Ascending aorta (tissue), 2 donors: Measurements from ENCODE around the gene FOXN3. TPM values are rescaled to one million over a fixed set of nuclear protein-coding genes. Genes with fewer than 3 reads are reported as not detected.

ENCODE experiments used
- DNase-seq, 2 donors: peaks; one replicate each; pipeline ENCODE4 v3.0.0-alpha.2; 2019; ENCODE audit warnings: low spot score in 2 of 2
- H3K27ac ChIP-seq, 2 donors: fragments of 200-600 bp; sonication (generic); one replicate each; pipeline ENCODE4 v1.5.1; 2016 to 2017; ENCODE audit warnings: mild to moderate bottlenecking in 1 of 2
- H3K27me3 ChIP-seq: fragments of 200-600 bp; sonication (generic); one replicate; pipeline ENCODE4 v1.5.1; 2017
- H3K36me3 ChIP-seq, 2 donors: fragments of 200-600 bp; sonication (generic); one replicate each; pipeline ENCODE4 v1.5.1; 2016
- H3K4me1 ChIP-seq, 2 donors: fragments of 200-600 bp; sonication (generic); one replicate each; pipeline ENCODE4 v1.5.1; 2016 to 2017; ENCODE audit warnings: mild to moderate bottlenecking in 1 of 2
- H3K4me3 ChIP-seq, 2 donors: fragments of 200-600 bp; sonication (generic); one replicate each; pipeline ENCODE4 v1.5.1; 2016 to 2017; ENCODE audit warnings: mild to moderate bottlenecking in 1 of 2
- H3K9me3 ChIP-seq, 2 donors: fragments of 200-600 bp; sonication (generic); one replicate each; pipeline ENCODE4 v1.5.1; 2016
- intact Hi-C: fragments of 100-400 bp; cut with DNase I; formaldehyde crosslinking; loops from one replicate; pipeline ENCODE4 v1.15.1; 2023
- total RNA-seq: library from RNA; depleted of rRNA; stranded (reverse); fragments of >200 nt; gene quantifications from one replicate; pipeline ENCODE4 v1.1.0, GENCODE V29; 2016
- TF ChIP-seq, protein P1 (sequence below), 3 experiments: fragments of 200-600 bp in 2 of 3; fragments of 450-650 bp in 1 of 3; sonication (generic) in 2 of 3; IDR thresholded peaks; one replicate each; pipeline ENCODE4 v1.5.1; 2016 to 2019; ENCODE audit warnings: antibody characterized with exemption in 3 of 3, mild to moderate bottlenecking in 1 of 3, moderate library complexity in 1 of 3

FOXN3 gene
- total RNA-seq, 1 donor from 2014 or later: 96.3 TPM

- H3K4me1 ChIP-seq: no peaks in the 10 kb centered on the region
- no peak overlapping the region for H3K27ac ChIP-seq
- intact Hi-C loops: no loop called here
- H3K9me3 ChIP-seq: no peaks in the 10 kb centered on the region
- H3K4me3 ChIP-seq: no peak overlapping the region
- H3K36me3 ChIP-seq: no peaks in the 10 kb centered on the region
- TF ChIP-seq, protein P1, sequence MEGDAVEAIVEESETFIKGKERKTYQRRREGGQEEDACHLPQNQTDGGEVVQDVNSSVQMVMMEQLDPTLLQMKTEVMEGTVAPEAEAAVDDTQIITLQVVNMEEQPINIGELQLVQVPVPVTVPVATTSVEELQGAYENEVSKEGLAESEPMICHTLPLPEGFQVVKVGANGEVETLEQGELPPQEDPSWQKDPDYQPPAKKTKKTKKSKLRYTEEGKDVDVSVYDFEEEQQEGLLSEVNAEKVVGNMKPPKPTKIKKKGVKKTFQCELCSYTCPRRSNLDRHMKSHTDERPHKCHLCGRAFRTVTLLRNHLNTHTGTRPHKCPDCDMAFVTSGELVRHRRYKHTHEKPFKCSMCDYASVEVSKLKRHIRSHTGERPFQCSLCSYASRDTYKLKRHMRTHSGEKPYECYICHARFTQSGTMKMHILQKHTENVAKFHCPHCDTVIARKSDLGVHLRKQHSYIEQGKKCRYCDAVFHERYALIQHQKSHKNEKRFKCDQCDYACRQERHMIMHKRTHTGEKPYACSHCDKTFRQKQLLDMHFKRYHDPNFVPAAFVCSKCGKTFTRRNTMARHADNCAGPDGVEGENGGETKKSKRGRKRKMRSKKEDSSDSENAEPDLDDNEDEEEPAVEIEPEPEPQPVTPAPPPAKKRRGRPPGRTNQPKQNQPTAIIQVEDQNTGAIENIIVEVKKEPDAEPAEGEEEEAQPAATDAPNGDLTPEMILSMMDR (IDR thresholded peaks at IDR 0.05): no peak
- no peak for DNase-seq
- H3K27me3 ChIP-seq: no peaks in the 10 kb centered on the region
Measured at GRCh38 chr14:89144066-89144465, 273.0 kb downstream of the FOXN3 start.

- DNase-seq: no peak
- TF ChIP-seq, protein P1 (IDR thresholded peaks at IDR 0.05): no peak
- Histone ChIP-seq H3K4me1 (no peaks in the 10 kb centered on the region), H3K27ac (no peak overlapping the region), H3K27me3 (no peaks in the 10 kb centered on the region), H3K4me3 (no peak overlapping the region), H3K9me3 (no peaks in the 10 kb centered on the region), H3K36me3 (no peaks in the 10 kb centered on the region)
- intact Hi-C loops: no loop called here
Measured at GRCh38 chr14:89143595-89143994, 273.4 kb downstream of the FOXN3 start.

DNA sequence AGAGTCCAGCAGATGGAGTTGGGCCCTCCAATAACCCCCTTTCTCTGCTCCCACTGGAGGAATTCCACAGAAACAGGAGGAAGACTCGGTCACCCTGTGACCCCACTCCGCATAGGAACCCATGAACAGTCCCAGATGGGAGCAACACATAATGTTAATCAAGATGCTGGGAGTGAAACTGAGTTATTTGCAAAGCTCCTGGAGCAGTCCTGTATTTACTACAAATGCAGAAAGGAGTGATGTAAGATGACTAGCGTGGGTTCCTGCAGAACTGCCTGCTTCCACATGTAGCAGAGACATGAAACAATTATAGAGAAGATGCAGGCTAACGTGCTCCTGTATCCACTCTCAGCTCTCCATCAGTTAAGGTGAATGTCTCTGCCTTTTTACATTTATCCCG, 274.7 kb downstream of the FOXN3 start:
- Histone ChIP-seq H3K27ac (no peak overlapping the region), H3K27me3 (no peaks in the 10 kb centered on the region), H3K4me1 (peaks cover under 1 to 8% of the 10 kb centered on the region in 2 donors), H3K36me3 (no peaks in the 10 kb centered on the region), H3K4me3 (no peak overlapping the region), H3K9me3 (no peaks in the 10 kb centered on the region)
- intact Hi-C loops: no loop called here
- TF ChIP-seq, protein P1 (IDR thresholded peaks at IDR 0.05): no peak
- DNase-seq: no peak

- H3K27ac ChIP-seq: no peak overlapping the region
- H3K27me3 ChIP-seq: no peaks in the 10 kb centered on the region
- TF ChIP-seq, protein P1 (IDR thresholded peaks at IDR 0.05): no peak
- no peak overlapping the region for H3K4me3 ChIP-seq
- H3K4me1 ChIP-seq: peaks cover 3 to 11% of the 10 kb centered on the region in 2 donors
- H3K36me3 ChIP-seq: no peaks in the 10 kb centered on the region
- intact Hi-C loops: no loop called here
- no peak for DNase-seq
- no peaks in the 10 kb centered on the region for H3K9me3 ChIP-seq
Measured at GRCh38 chr14:89141862-89142261, 275.2 kb downstream of the FOXN3 start.

DNA sequence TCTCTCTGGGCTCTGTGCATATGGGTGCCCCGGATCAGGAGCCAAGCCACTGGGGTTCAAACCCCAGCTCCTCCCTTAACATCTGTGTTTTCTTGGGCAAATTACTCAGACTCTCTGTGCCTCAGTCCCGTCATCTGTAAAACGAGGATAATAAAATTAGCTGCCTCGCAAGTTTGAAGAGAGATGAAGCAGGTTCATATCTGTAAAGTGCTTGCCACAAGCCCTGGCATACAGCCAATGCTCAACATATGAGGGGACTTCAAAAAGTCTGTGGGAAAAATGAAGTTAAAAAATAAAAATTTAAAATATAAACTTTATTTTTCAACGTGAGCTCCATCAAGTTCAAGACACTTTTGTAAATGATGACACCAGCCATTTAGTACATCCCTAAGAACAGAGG, 276.7 kb downstream of the FOXN3 start:
- no peaks in the 10 kb centered on the region for H3K27me3 ChIP-seq
- H3K36me3 ChIP-seq: no peaks in the 10 kb centered on the region
- DNase-seq: no peak
- peaks cover 3 to 11% of the 10 kb centered on the region in 2 donors for H3K4me1 ChIP-seq
- intact Hi-C loops: no loop called here
- H3K9me3 ChIP-seq: peaks cover 0 to 5% of the 10 kb centered on the region in 2 donors
- TF ChIP-seq, protein P1 (IDR thresholded peaks at IDR 0.05): no peak
- no peak overlapping the region for H3K27ac ChIP-seq
- H3K4me3 ChIP-seq: no peak overlapping the region
